ENCODE measurements around the gene MED28. TPM values are rescaled to one million over a fixed set of nuclear protein-coding genes. Genes with fewer than 3 reads are reported as not detected.

MED28 gene
- total RNA-seq, 2 donors from 2014 or later, result 8.8 to 19.8 TPM

DNA sequence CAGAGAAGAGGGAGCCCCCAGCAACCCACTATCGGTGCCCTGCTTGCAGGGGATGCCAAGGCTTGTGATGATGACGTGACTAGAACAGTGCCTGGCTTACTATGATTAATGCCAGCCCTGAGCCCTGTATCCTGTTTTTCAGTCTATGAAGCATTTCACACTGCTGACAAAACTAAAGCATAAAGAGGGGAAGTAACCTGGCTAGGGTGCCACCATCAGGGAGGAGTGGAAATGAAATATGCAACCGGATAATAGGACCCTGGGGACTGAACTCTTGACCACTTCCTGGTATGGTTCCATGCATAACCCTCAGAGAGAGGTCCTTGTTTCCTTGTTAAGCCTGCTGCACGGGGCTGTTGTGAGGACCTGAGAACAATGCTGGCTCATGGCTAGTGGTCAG, 50.3 kb downstream of the MED28 start:
- no peak overlapping the region for H3K4me3 ChIP-seq
- WGBS, 2 donors, result 35 to 46% methylated on average over 4 of the region's 4 CpGs
- peak; percentile 55 for ATAC-seq
- TF ChIP-seq POLR2A (IDR thresholded peaks at IDR 0.05), result no peak
- TF ChIP-seq, protein P1, sequence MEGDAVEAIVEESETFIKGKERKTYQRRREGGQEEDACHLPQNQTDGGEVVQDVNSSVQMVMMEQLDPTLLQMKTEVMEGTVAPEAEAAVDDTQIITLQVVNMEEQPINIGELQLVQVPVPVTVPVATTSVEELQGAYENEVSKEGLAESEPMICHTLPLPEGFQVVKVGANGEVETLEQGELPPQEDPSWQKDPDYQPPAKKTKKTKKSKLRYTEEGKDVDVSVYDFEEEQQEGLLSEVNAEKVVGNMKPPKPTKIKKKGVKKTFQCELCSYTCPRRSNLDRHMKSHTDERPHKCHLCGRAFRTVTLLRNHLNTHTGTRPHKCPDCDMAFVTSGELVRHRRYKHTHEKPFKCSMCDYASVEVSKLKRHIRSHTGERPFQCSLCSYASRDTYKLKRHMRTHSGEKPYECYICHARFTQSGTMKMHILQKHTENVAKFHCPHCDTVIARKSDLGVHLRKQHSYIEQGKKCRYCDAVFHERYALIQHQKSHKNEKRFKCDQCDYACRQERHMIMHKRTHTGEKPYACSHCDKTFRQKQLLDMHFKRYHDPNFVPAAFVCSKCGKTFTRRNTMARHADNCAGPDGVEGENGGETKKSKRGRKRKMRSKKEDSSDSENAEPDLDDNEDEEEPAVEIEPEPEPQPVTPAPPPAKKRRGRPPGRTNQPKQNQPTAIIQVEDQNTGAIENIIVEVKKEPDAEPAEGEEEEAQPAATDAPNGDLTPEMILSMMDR (IDR thresholded peaks at IDR 0.05), result no peak
- H3K9me3 ChIP-seq, result no peaks in the 10 kb centered on the region
- intact Hi-C loops (cut with DNase I), result no loop called here
- no peaks in the 10 kb centered on the region for H3K27me3 ChIP-seq
- H3K27ac ChIP-seq, result peak overlapping the region in 1 of 4 donors; percentile 54
- no peaks in the 10 kb centered on the region for H3K36me3 ChIP-seq (replicated peaks in 1 of 2; ENCODE audit: insufficient read depth in 1 of 2, low read depth in 2 of 2)
- H3K4me1 ChIP-seq, result peaks cover 6% of the 10 kb centered on the region
- peak in 1 of 4 donors; percentile 13 for DNase-seq

DNA sequence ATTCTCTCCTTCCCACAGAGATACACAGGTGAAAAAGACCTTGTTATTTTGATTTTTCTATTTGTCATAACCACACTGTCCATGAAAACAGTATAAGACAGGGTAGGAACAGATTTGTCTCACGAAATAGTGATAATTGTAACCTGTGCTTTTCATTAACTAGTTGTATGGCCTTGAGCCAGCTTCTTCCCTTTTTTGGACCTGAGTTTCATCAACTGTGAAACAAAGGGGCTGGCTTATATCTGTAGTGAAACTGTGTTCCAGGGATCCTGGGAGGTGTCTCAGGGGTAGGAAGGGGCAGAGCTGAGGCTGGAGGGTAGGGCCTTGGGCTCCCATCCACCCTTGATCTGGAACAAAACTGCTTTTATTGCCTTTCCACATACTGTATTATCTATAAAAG, 50.9 kb downstream of the MED28 start:
- Histone ChIP-seq H3K9me3 (no peaks in the 10 kb centered on the region), H3K36me3 (replicated peaks in 1 of 2; ENCODE audit: insufficient read depth in 1 of 2, low read depth in 2 of 2) (no peaks in the 10 kb centered on the region), H3K4me1 (peaks cover 6% of the 10 kb centered on the region), H3K4me3 (no peak overlapping the region), H3K27me3 (no peaks in the 10 kb centered on the region), H3K27ac (peak overlapping the region in 1 of 4 donors; percentile 54)
- ATAC-seq, result no peak
- 11 to 21% methylated on average over 1 of the region's 1 CpG for WGBS, 2 donors
- DNase-seq, result no peak
- no peak for TF ChIP-seq POLR2A (IDR thresholded peaks at IDR 0.05)
- TF ChIP-seq, protein P1 (IDR thresholded peaks at IDR 0.05), result no peak
- intact Hi-C loops (cut with DNase I), result no loop called here

DNA sequence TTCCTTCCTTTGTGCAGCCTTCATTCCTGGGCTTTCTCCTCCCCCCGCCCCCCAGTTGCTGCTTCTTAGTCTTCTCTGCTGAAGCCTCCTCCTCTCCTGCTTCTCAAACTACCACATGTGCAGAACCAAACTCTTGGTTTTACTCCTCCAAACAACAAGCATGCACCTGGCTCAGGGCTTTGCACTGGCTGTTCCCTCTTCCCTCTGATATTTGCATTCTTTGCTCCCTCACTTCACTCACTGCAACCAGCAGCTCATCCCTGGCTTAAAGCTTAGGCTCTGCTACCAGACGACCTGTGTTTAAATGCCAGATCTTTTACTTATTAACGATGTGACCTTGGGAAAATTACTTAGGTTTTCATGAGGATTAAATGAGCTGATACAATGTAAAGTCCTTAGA, 51.4 kb downstream of the MED28 start:
- ATAC-seq (no peak), DNase-seq (no peak)
- Histone ChIP-seq H3K4me3 (no peak overlapping the region), H3K9me3 (no peaks in the 10 kb centered on the region), H3K4me1 (peaks cover 6% of the 10 kb centered on the region), H3K27ac (no peak overlapping the region), H3K27me3 (no peaks in the 10 kb centered on the region), H3K36me3 (replicated peaks in 1 of 2; ENCODE audit: insufficient read depth in 1 of 2, low read depth in 2 of 2) (no peaks in the 10 kb centered on the region)
- intact Hi-C loops (cut with DNase I), result no loop called here
- WGBS, 2 donors, result 38 to 40% methylated on average over 3 of the region's 3 CpGs
- TF ChIP-seq, protein P1 (IDR thresholded peaks at IDR 0.05), result no peak
- no peak for TF ChIP-seq POLR2A (IDR thresholded peaks at IDR 0.05)

DNA sequence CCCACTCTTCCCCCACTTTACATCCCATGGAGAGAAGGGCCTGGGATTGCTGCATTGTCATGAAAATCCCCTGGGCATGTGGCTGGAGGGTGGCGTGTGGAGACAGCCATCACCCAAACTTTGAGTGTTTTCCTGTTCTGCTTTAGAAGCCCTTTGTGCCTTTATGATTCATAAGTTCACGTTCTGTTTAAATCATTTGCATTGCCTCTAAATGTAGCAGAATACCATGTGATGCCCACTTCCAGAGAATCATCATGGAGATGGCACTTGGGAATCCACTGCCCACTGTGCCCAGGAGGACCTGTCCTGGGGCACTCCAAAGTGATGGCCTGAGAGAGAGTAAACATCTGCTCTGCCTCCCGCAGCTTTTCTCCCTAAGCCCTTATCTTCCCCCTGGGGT, 52.8 kb downstream of the MED28 start:
- Histone ChIP-seq H3K27me3 (no peaks in the 10 kb centered on the region), H3K27ac (no peak overlapping the region), H3K4me3 (no peak overlapping the region), H3K9me3 (no peaks in the 10 kb centered on the region), H3K4me1 (peaks cover 6% of the 10 kb centered on the region), H3K36me3 (replicated peaks in 1 of 2; ENCODE audit: insufficient read depth in 1 of 2, low read depth in 2 of 2) (no peaks in the 10 kb centered on the region)
- TF ChIP-seq POLR2A (IDR thresholded peaks at IDR 0.05), result no peak
- WGBS, 2 donors, result 51 to 65% methylated on average over 3 of the region's 3 CpGs
- intact Hi-C loops (cut with DNase I), result no loop called here
- DNase-seq, result no peak
- ATAC-seq, result no peak

DNA sequence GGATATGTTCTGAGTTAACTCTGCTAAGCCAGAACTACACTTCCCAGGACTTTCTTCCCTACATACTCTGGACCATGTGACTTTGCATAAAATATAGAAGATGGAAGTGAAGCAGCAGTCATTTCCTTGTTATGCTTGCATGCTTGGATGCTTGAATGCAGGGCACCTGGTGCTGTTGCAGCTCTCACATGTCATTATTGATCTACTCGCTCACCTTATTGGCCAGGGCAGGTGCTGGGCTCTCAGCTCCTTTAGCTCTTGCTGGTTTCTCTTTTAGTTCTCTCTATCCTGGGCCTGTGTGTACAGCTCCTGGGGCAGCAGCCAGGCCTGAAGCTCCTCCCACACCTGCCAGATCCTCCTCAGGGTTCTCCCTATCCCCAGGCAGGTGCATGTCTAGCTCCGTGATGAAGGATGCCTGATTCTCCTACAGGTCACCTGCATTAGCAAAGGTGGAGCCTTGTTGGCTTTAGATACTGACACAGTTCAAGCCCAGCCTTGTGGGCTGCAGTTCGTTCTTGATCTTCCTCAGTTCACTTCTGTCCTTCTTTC, 53.3 kb downstream of the MED28 start:
- Histone ChIP-seq H3K4me1 (peaks cover 6% of the 10 kb centered on the region), H3K27ac (no peak overlapping the region), H3K27me3 (no peaks in the 10 kb centered on the region), H3K36me3 (replicated peaks in 1 of 2; ENCODE audit: insufficient read depth in 1 of 2, low read depth in 2 of 2) (no peaks in the 10 kb centered on the region), H3K9me3 (no peaks in the 10 kb centered on the region), H3K4me3 (no peak overlapping the region)
- ATAC-seq (no peak), DNase-seq (no peak)
- no peak for TF ChIP-seq POLR2A (IDR thresholded peaks at IDR 0.05)
- TF ChIP-seq, protein P1 (IDR thresholded peaks at IDR 0.05), result no peak
- intact Hi-C loops (cut with DNase I), result no loop called here
- WGBS, 2 donors, result 60 to 76% methylated on average over 3 of the region's 3 CpGs

Data from body of pancreas (tissue), 4 donors.